HCT116 (cell line): Measurements from ENCODE around the gene PTPRF. TPM values are rescaled to one million over a fixed set of nuclear protein-coding genes. Genes with fewer than 3 reads are reported as not detected.

ENCODE experiments used
- ATAC-seq: fragments of 200-7000 bp; cut with Tn5 transposase; 2 replicates; pipeline ENCODE4 v1.9.1; 2020; ENCODE audit warnings: mild to moderate bottlenecking, moderate library complexity
- BruUV-seq: library from RNA; stranded (reverse); fragments of 400-500 nt; replicated peaks from 2 replicates; lab custom pipeline; 2021; lab: Mats Ljungman, UMichigan
- CTCF ChIA-PET: fragments of 300-600 bp; sonication (Branson Sonifier 250); formaldehyde crosslinking; loops from one replicate; lab custom pipeline; 2021; ENCODE audit warnings: antibody characterized with exemption; lab: Charles Lee
- POLR2A ChIA-PET: fragments of 300-600, 350-600 bp; sonication (Branson Sonifier 250); formaldehyde crosslinking; loops from one replicate; lab custom pipeline; 2021; ENCODE audit warnings: antibody characterized with exemption; lab: Charles Lee
- RAD21 ChIA-PET, 2 experiments: fragments of 300-600 bp; sonication (Branson Sonifier 250); formaldehyde crosslinking; loops; one replicate each; lab custom pipeline; 2023; ENCODE audit warnings: low total read pairs in 2 of 2; ENCODE audit not compliant: uncharacterized antibody in 2 of 2, unreplicated experiment in 2 of 2, low non-redundant PET in 1 of 2; lab: Charles Lee
- DNase-seq: peaks from one replicate; pipeline ENCODE4 v3.0.0-alpha.2; 2010; ENCODE audit warnings: low read depth, low spot score
- H2AFZ ChIP-seq: fragments of 200-600 bp; shearing (Covaris generic), sonication (generic); 2 replicates; pipeline ENCODE4 v1.6.1; 2017; ENCODE audit warnings: low read depth, mixed run types, mixed read lengths, antibody characterized with exemption, low read length; ENCODE audit not compliant: poor library complexity, severe bottlenecking
- H3K27ac ChIP-seq: 2 replicates; pipeline ENCODE4 v1.5.1; 2012; ENCODE audit warnings: low read depth, low read length
- H3K27me3 ChIP-seq: fragments of 200-600 bp; sonication (generic); 2 replicates; pipeline ENCODE4 v1.6.1; 2016; ENCODE audit warnings: mixed run types, low read length, mixed read lengths; ENCODE audit not compliant: insufficient read depth
- H3K36me3 ChIP-seq, 2 experiments: fragments of 200-500 bp in 1 of 2; fragments of 200-600 bp in 1 of 2; sonication (Bioruptor generic) in 1 of 2; sonication (generic) in 1 of 2; 2 replicates each; pipeline versions ENCODE4 v1.5.1 to v1.6.1; 2014 to 2016; ENCODE audit warnings: low read length in 2 of 2, inconsistent platforms in 1 of 2, mixed read lengths in 1 of 2, mixed run types in 1 of 2; ENCODE audit not compliant: insufficient read depth in 2 of 2, control insufficient read depth in 1 of 2
- H3K4me1 ChIP-seq, 2 experiments: fragments of 200-600 bp in 1 of 2; sonication (generic) in 1 of 2; 2 replicates each; pipeline versions ENCODE4 v1.5.1 to v1.6.1; 2012 to 2017; ENCODE audit warnings: low read length in 2 of 2, inconsistent platforms in 1 of 2, mild to moderate bottlenecking in 1 of 2, mixed read lengths in 1 of 2, mixed run types in 1 of 2, moderate library complexity in 1 of 2; ENCODE audit not compliant: insufficient read depth in 2 of 2, control insufficient read depth in 1 of 2
- H3K4me2 ChIP-seq: fragments of 200-600 bp; sonication (generic); 2 replicates; pipeline ENCODE4 v1.6.1; 2017; ENCODE audit warnings: mixed run types, low read length, mixed read lengths
- H3K4me3 ChIP-seq, 2 experiments: fragments of 200-600 bp in 1 of 2; sonication (generic) in 1 of 2; replicated peaks in 1 of 2; 2 replicates each; pipeline ENCODE4 v1.5.1; 2011 to 2016; ENCODE audit warnings: low read length in 2 of 2, control low read depth in 1 of 2, low read depth in 1 of 2, mild to moderate bottlenecking in 1 of 2, mixed read lengths in 1 of 2, mixed run types in 1 of 2
- H3K79me2 ChIP-seq: fragments of 200-600 bp; sonication (generic); 2 replicates; pipeline ENCODE4 v1.6.1; 2017; ENCODE audit warnings: mild to moderate bottlenecking, mixed run types, low read length, moderate library complexity, mixed read lengths; ENCODE audit not compliant: insufficient read depth
- H3K9ac ChIP-seq: fragments of 200-600 bp; sonication (generic); 2 replicates; pipeline ENCODE4 v1.6.1; 2016; ENCODE audit warnings: low read length, mixed read lengths
- H3K9me2 ChIP-seq: fragments of 200-600 bp; sonication (generic), shearing (Covaris generic); 2 replicates; pipeline ENCODE4 v1.6.1; 2017; ENCODE audit warnings: mixed run types, mild to moderate bottlenecking, moderate library complexity; ENCODE audit not compliant: insufficient read depth
- H3K9me3 ChIP-seq, 2 experiments: fragments of 200-500 bp in 1 of 2; fragments of 200-600 bp in 1 of 2; sonication (Bioruptor generic) in 1 of 2; sonication (generic) in 1 of 2; 2 replicates each; pipeline ENCODE4 v1.6.1; 2014 to 2017; ENCODE audit warnings: low read length in 2 of 2, mixed read lengths in 2 of 2, inconsistent platforms in 1 of 2, low read depth in 1 of 2, mild to moderate bottlenecking in 1 of 2, mixed run types in 1 of 2, moderate library complexity in 1 of 2; ENCODE audit not compliant: control insufficient read depth in 1 of 2, insufficient read depth in 1 of 2
- H4K20me1 ChIP-seq: fragments of 200-600 bp; sonication (generic), shearing (Covaris generic); 2 replicates; pipeline ENCODE4 v1.6.1; 2017; ENCODE audit warnings: mixed run types, mild to moderate bottlenecking, moderate library complexity; ENCODE audit not compliant: insufficient read depth
- ATF3 ChIP-seq: IDR thresholded peaks from 2 replicates; pipeline ENCODE4 v1.6.1; 2012
- CBX3 ChIP-seq: IDR thresholded peaks from 2 replicates; pipeline ENCODE4 v1.6.1; 2012; ENCODE audit warnings: low read depth
- CEBPB ChIP-seq: IDR thresholded peaks from 2 replicates; pipeline ENCODE4 v1.6.1; 2012; ENCODE audit warnings: low read depth
- SIN3A ChIP-seq: IDR thresholded peaks from 2 replicates; pipeline ENCODE4 v1.6.1; 2012; ENCODE audit warnings: low read depth
- SRF ChIP-seq: IDR thresholded peaks from 2 replicates; pipeline ENCODE4 v1.6.1; 2012; ENCODE audit warnings: low read depth
- TCF7L2 ChIP-seq: IDR thresholded peaks from 2 replicates; pipeline ENCODE4 v1.7.0; 2011; ENCODE audit warnings: borderline replicate concordance, inconsistent platforms; ENCODE audit not compliant: insufficient read depth, insufficient read length; ENCODE audit errors: extremely low read depth
- ZFX ChIP-seq: fragments of 450-650 bp; IDR thresholded peaks from 2 replicates; pipeline ENCODE4 v1.6.1; 2017
- intact Hi-C: fragments of 100-400 bp; cut with micrococcal nuclease; formaldehyde crosslinking; loops from 2 replicates; pipeline ENCODE4 v1.10.0; 2022
- total RNA-seq: library from RNA; stranded (reverse); gene quantifications from one replicate; pipeline ENCODE4 v1.2.1, GENCODE V29; 2021; ENCODE audit not compliant: unreplicated experiment

PTPRF gene
- total RNA-seq, 1 experiment from 2014 or later, result 224 TPM

DNA sequence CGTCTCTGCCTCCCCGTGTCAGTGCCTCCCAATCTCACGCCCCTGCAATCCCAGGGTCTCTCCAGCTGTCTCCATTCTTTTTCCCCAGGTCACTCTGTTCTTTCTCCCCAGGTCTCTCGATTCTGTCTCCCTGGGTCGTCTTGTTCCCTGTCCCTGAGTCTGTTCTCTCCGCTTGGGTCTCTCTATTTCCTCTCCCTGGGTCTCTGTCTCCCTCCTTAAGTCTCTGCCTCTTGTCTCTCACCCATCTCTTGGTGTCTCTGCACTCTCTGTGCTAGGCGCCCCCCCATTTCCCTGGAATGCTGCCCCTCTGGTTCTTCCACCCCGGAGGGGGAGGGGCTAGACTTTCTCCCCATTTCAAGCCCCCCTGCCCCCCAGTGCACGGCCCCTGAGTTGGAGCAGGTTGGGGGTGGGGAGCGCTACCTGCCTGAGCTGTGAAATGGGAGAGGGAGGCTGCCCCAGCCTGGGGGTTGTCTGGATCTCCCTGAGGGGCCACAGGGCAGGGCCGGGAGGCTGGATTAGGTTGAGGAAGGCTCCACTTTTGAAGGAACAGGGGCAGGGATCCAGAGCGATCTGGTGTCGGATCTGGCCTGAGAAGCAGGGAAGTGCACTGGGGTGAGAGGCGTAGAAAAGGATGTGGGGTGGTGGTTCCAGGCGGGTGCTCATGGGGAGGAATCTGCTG lies 1.4 kb downstream of the PTPRF start:
- Histone ChIP-seq H3K4me2 (peak overlapping the region; percentile 85), H3K27me3 (no peaks in the 10 kb centered on the region), H2AFZ (no peak overlapping the region), H3K9me3 (no peaks in the 10 kb centered on the region), H3K4me3 (peak overlapping the region; percentile 79 to 90), H3K9me2 (no peaks in the 10 kb centered on the region), H3K36me3 (no peaks in the 10 kb centered on the region), H3K4me1 (peaks cover 22 to 65% of the 10 kb centered on the region in 2 experiments)
- BruUV-seq, result TSS peak; percentile 35
- TF ChIP-seq SIN3A (no peak), TCF7L2 (no peak)
- TF ChIP-seq, all 23 proteins: peak for 0
- DNase-seq (no peak), ATAC-seq (no peak; the same call in 1 of the 2 replicates)
- peaks cover 3% of the 10 kb centered on the region; the same call in 1 of the 2 replicates for H4K20me1 ChIP-seq
- peak overlapping the region; percentile 68 for H3K27ac ChIP-seq
- intact Hi-C loops, result loop anchor here (2.0 to 5.0 kb wide), 3 partner anchors 51 to 220 kb away; partner anchors contain the start of gene KDM4A
- peak overlapping the region; percentile 89 for H3K9ac ChIP-seq
- ChIA-PET RAD21 (no interaction called here), CTCF (no interaction called here), POLR2A (interaction anchor here (1.7 kb wide), 1 partner anchor 118 kb away, joined by 8 read pairs; the partner anchor contains the start of gene KDM4A)
- H3K79me2 ChIP-seq, result peaks cover 56% of the 10 kb centered on the region

GRCh38 chr1:43532716-43533115 lies 2.0 kb downstream of the PTPRF start:
- no peak overlapping the region for H3K27ac ChIP-seq
- H3K9me3 ChIP-seq, result no peaks in the 10 kb centered on the region
- no peaks in the 10 kb centered on the region for H3K27me3 ChIP-seq
- POLR2A ChIA-PET, result interaction anchor here (1.7 kb wide), 1 partner anchor 118 kb away, joined by 8 read pairs; the partner anchor contains the start of gene KDM4A
- peaks cover 27 to 66% of the 10 kb centered on the region in 2 experiments for H3K4me1 ChIP-seq
- CTCF ChIA-PET, result interaction anchor here (0.7 kb wide), 1 partner anchor 11 kb away, joined by 3 read pairs; no protein-coding TSS in a partner anchor
- H3K9me2 ChIP-seq, result no peaks in the 10 kb centered on the region
- intact Hi-C loops, result loop anchor here (5.0 kb wide), 1 partner anchor 220 kb away; no protein-coding TSS in a partner anchor
- TF ChIP-seq ATF3, result no peak
- no peak for TF ChIP-seq SRF
- no peak for TF ChIP-seq ZFX
- no peak for TF ChIP-seq CEBPB
- no peak for TF ChIP-seq CBX3
- DNase-seq (no peak), ATAC-seq (no peak)
- RAD21 ChIA-PET, result no interaction called here
- H3K79me2 ChIP-seq, result peaks cover 63% of the 10 kb centered on the region
- no peak overlapping the region for H2AFZ ChIP-seq
- no TSS peak for BruUV-seq
- peaks cover 0 to 5% of the 10 kb centered on the region in 2 experiments; a peak in 2 of 4 replicates for H3K36me3 ChIP-seq
- H4K20me1 ChIP-seq, result peaks cover 9% of the 10 kb centered on the region; the same call in 1 of the 2 replicates
- H3K9ac ChIP-seq, result peak overlapping the region; percentile 89
- H3K4me2 ChIP-seq, result peak overlapping the region; percentile 85
- H3K4me3 ChIP-seq, result no peak overlapping the region
